ENCODE results near the gene KAT2B.
A peak's percentile ranks its signal among the peaks of the same experiment; 100 is the strongest.
"Not testable (repeated sequence)": the region's sequence is repeated elsewhere in the genome, so short reads cannot be mapped to it uniquely, and the experiment has no call there.

Gene KAT2B

GRCh38 chr3:20013396-20013795, 26.9 kb upstream of the KAT2B start:
- Histone ChIP-seq H3K36me3 (ENCODE audit: insufficient read depth, insufficient read length, low read length) (no peaks in the 10 kb centered on the region), H3K4me3 (ENCODE audit: insufficient read length, low read depth) (no peak overlapping the region), H3K27me3 (ENCODE audit: insufficient read depth, insufficient read length) (no peaks in the 10 kb centered on the region), H3K9me3 (ENCODE audit: insufficient read depth, low read length) (no peaks in the 10 kb centered on the region), H3K9ac (ENCODE audit: insufficient read length, low read depth) (no peak overlapping the region), H3K4me1 (ENCODE audit: insufficient read depth, insufficient read length) (no peaks in the 10 kb centered on the region)
- TF ChIP-seq YY1 (IDR thresholded peaks at IDR 0.05; ENCODE audit: insufficient read depth, insufficient read length): no peak
- no peak for TF ChIP-seq ZNF274 (IDR thresholded peaks at IDR 0.05; ENCODE audit: low read depth, low read length)
- no peak for TF ChIP-seq SUZ12 (IDR thresholded peaks at IDR 0.05; ENCODE audit: extremely low read depth, insufficient read depth, insufficient read length)
- DNase-seq (ENCODE audit: low read depth, low spot score): no peak

- TF ChIP-seq ZNF274 (IDR thresholded peaks at IDR 0.05; ENCODE audit: low read depth, low read length) (no peak), SUZ12 (IDR thresholded peaks at IDR 0.05; ENCODE audit: extremely low read depth, insufficient read depth, insufficient read length) (no peak), YY1 (IDR thresholded peaks at IDR 0.05; ENCODE audit: insufficient read depth, insufficient read length) (no peak)
Measured at GRCh38 chr3:20015525-20015924, 24.7 kb upstream of the KAT2B start.

GRCh38 chr3:20016076-20016475, 24.2 kb upstream of the KAT2B start:
- not testable (repeated sequence) for DNase-seq (ENCODE audit: low read depth, low spot score); H3K9ac ChIP-seq (ENCODE audit: insufficient read length, low read depth); H3K27me3 ChIP-seq (ENCODE audit: insufficient read depth, insufficient read length); H3K36me3 ChIP-seq (ENCODE audit: insufficient read depth, insufficient read length, low read length); H3K4me1 ChIP-seq (ENCODE audit: insufficient read depth, insufficient read length); H3K9me3 ChIP-seq (ENCODE audit: insufficient read depth, low read length); H3K4me3 ChIP-seq (ENCODE audit: insufficient read length, low read depth)

More at GRCh38 chr3:20015525-20015924, 24.7 kb upstream of the KAT2B start:
- H3K36me3 ChIP-seq (ENCODE audit: insufficient read depth, insufficient read length, low read length): no peaks in the 10 kb centered on the region
- H3K4me3 ChIP-seq (ENCODE audit: insufficient read length, low read depth): no peak overlapping the region
- H3K9ac ChIP-seq (ENCODE audit: insufficient read length, low read depth): no peak overlapping the region
- no peaks in the 10 kb centered on the region for H3K4me1 ChIP-seq (ENCODE audit: insufficient read depth, insufficient read length)
- H3K27me3 ChIP-seq (ENCODE audit: insufficient read depth, insufficient read length): no peaks in the 10 kb centered on the region
- DNase-seq (ENCODE audit: low read depth, low spot score): no peak
- no peaks in the 10 kb centered on the region for H3K9me3 ChIP-seq (ENCODE audit: insufficient read depth, low read length)

- Histone ChIP-seq H3K4me1 (ENCODE audit: insufficient read depth, insufficient read length) (no peaks in the 10 kb centered on the region), H3K4me3 (ENCODE audit: insufficient read length, low read depth) (no peak overlapping the region), H3K36me3 (ENCODE audit: insufficient read depth, insufficient read length, low read length) (no peaks in the 10 kb centered on the region), H3K9me3 (ENCODE audit: insufficient read depth, low read length) (no peaks in the 10 kb centered on the region), H3K27me3 (ENCODE audit: insufficient read depth, insufficient read length) (no peaks in the 10 kb centered on the region), H3K9ac (ENCODE audit: insufficient read length, low read depth) (no peak overlapping the region)
- no peak for DNase-seq (ENCODE audit: low read depth, low spot score)
- TF ChIP-seq SUZ12 (IDR thresholded peaks at IDR 0.05; ENCODE audit: extremely low read depth, insufficient read depth, insufficient read length) (no peak), ZNF274 (IDR thresholded peaks at IDR 0.05; ENCODE audit: low read depth, low read length) (no peak), YY1 (IDR thresholded peaks at IDR 0.05; ENCODE audit: insufficient read depth, insufficient read length) (no peak)
Measured at GRCh38 chr3:20022954-20023622, 17.2 kb upstream of the KAT2B start.

- TF ChIP-seq SUZ12 (IDR thresholded peaks at IDR 0.05; ENCODE audit: extremely low read depth, insufficient read depth, insufficient read length) (no peak), ZNF274 (IDR thresholded peaks at IDR 0.05; ENCODE audit: low read depth, low read length) (no peak), YY1 (IDR thresholded peaks at IDR 0.05; ENCODE audit: insufficient read depth, insufficient read length) (no peak)
Measured at GRCh38 chr3:20023623-20024405, 16.4 kb upstream of the KAT2B start.

GRCh38 chr3:20027136-20027535, 13.1 kb upstream of the KAT2B start:
- Histone ChIP-seq H3K9ac (ENCODE audit: insufficient read length, low read depth) (no peak overlapping the region), H3K4me1 (ENCODE audit: insufficient read depth, insufficient read length) (no peaks in the 10 kb centered on the region), H3K27me3 (ENCODE audit: insufficient read depth, insufficient read length) (no peaks in the 10 kb centered on the region), H3K4me3 (ENCODE audit: insufficient read length, low read depth) (no peak overlapping the region), H3K9me3 (ENCODE audit: insufficient read depth, low read length) (no peaks in the 10 kb centered on the region), H3K36me3 (ENCODE audit: insufficient read depth, insufficient read length, low read length) (no peaks in the 10 kb centered on the region)
- TF ChIP-seq YY1 (IDR thresholded peaks at IDR 0.05; ENCODE audit: insufficient read depth, insufficient read length) (no peak), SUZ12 (IDR thresholded peaks at IDR 0.05; ENCODE audit: extremely low read depth, insufficient read depth, insufficient read length) (no peak), ZNF274 (IDR thresholded peaks at IDR 0.05; ENCODE audit: low read depth, low read length) (no peak)
- DNase-seq (ENCODE audit: low read depth, low spot score): no peak

More at GRCh38 chr3:20023623-20024405, 16.4 kb upstream of the KAT2B start:
- Histone ChIP-seq H3K4me1 (ENCODE audit: insufficient read depth, insufficient read length) (no peaks in the 10 kb centered on the region), H3K27me3 (ENCODE audit: insufficient read depth, insufficient read length) (no peaks in the 10 kb centered on the region), H3K9ac (ENCODE audit: insufficient read length, low read depth) (no peak overlapping the region), H3K9me3 (ENCODE audit: insufficient read depth, low read length) (no peaks in the 10 kb centered on the region), H3K36me3 (ENCODE audit: insufficient read depth, insufficient read length, low read length) (no peaks in the 10 kb centered on the region), H3K4me3 (ENCODE audit: insufficient read length, low read depth) (no peak overlapping the region)
- DNase-seq (ENCODE audit: low read depth, low spot score): no peak

GRCh38 chr3:20028905-20029331, 11.3 kb upstream of the KAT2B start:
- no peak overlapping the region for H3K4me3 ChIP-seq (ENCODE audit: insufficient read length, low read depth)
- H3K27me3 ChIP-seq (ENCODE audit: insufficient read depth, insufficient read length): no peaks in the 10 kb centered on the region
- DNase-seq (ENCODE audit: low read depth, low spot score): peak; percentile 39
- no peaks in the 10 kb centered on the region for H3K36me3 ChIP-seq (ENCODE audit: insufficient read depth, insufficient read length, low read length)
- H3K4me1 ChIP-seq (ENCODE audit: insufficient read depth, insufficient read length): no peaks in the 10 kb centered on the region
- no peaks in the 10 kb centered on the region for H3K9me3 ChIP-seq (ENCODE audit: insufficient read depth, low read length)
- TF ChIP-seq ZNF274 (IDR thresholded peaks at IDR 0.05; ENCODE audit: low read depth, low read length) (no peak), SUZ12 (IDR thresholded peaks at IDR 0.05; ENCODE audit: extremely low read depth, insufficient read depth, insufficient read length) (no peak)
- no peak overlapping the region for H3K9ac ChIP-seq (ENCODE audit: insufficient read length, low read depth)

GRCh38 chr3:20031939-20032338, 8.3 kb upstream of the KAT2B start:
- not testable (repeated sequence) for H3K4me1 ChIP-seq (ENCODE audit: insufficient read depth, insufficient read length); H3K27me3 ChIP-seq (ENCODE audit: insufficient read depth, insufficient read length); H3K4me3 ChIP-seq (ENCODE audit: insufficient read length, low read depth); H3K9ac ChIP-seq (ENCODE audit: insufficient read length, low read depth); H3K36me3 ChIP-seq (ENCODE audit: insufficient read depth, insufficient read length, low read length); DNase-seq (ENCODE audit: low read depth, low spot score); H3K9me3 ChIP-seq (ENCODE audit: insufficient read depth, low read length)

Data from NT2/D1 (cell line).